ENCODE measurements around the gene TMEM129.

TMEM129 gene

DNA sequence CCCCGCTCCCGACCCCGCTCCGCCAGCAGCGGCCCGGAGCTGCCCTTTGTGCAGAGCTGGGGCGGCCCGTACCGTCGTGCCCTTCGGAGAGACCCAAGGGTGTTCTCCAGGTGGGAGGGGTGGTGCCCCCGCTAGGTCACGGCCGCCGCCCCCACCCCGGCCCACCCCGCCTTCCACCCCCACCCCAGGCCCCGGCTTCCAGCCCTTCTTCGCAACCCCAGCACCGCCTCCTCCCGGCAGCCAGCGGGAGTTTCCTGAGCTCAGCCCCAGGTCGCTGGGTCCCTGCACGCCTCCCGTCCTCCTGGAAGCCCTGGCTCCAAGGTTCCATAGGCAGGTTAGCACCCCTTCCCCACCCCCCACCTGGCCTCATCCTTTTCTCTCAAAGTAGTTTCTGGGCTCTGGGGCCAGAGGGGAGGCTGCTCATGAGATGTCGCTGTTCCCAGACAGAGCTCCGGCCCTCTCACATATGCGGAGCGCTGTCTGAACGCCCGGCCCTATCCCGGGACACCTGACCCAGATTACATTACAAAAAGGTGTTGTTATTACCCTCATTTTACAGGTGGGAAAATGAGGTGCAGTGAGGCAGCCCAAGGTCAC, 46.7 kb upstream of the TMEM129 start:
- TF ChIP-seq CTCF (IDR thresholded peaks at IDR 0.05), result no peak
- H3K27ac ChIP-seq, result no peak overlapping the region
- no peak overlapping the region for H3K4me3 ChIP-seq (ENCODE audit: low read depth in 1 of 2, low read length in 1 of 2)
- no peaks in the 10 kb centered on the region for H3K9me3 ChIP-seq
- no peaks in the 10 kb centered on the region for H3K4me1 ChIP-seq (ENCODE audit: control insufficient read depth in 1 of 2, insufficient read depth in 1 of 2, low read depth in 1 of 2, low read length in 1 of 2)
- H3K27me3 ChIP-seq, result peaks cover 100% of the 10 kb centered on the region
- H3K36me3 ChIP-seq, result no peaks in the 10 kb centered on the region

DNA sequence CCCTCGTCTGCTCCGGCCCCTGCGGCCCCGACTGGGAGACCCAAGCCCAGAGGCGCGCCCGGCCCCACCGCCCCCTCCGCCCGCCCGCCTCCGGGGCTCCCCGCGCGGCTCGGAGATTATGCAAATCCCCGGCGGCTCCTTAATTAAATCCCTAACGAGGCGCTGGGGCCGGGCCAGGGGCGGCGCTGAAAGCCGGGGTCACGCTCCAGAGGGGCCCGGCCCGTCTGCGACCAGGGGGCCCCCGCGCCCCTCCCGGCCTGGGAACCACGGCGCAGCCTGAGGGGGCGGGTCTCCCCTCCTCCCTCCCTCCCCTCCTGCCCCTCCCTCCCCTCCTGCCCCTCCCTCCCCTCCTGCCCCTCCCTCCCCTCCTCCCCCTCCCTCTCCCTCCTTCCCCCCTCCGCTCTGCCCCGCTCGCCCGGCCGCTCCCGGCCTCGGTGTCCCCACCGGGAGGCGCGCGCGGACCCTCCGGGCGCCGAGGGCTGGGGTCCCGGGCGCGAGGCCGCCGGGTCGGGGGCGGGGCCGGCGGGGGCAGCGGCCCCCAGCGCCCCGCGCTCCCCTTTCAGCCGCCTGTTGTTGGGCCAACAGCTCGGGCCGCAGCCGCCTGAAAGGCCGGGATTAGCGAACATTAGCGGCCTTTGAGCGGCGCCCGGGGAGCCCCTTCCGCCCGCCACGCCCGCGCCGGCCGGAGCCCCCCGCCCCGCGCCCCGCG, 46.1 kb upstream of the TMEM129 start:
- Histone ChIP-seq H3K27me3 (peaks cover 100% of the 10 kb centered on the region), H3K36me3 (no peaks in the 10 kb centered on the region), H3K4me3 (ENCODE audit: low read depth in 1 of 2, low read length in 1 of 2) (no peak overlapping the region), H3K27ac (no peak overlapping the region), H3K9me3 (no peaks in the 10 kb centered on the region), H3K4me1 (ENCODE audit: control insufficient read depth in 1 of 2, insufficient read depth in 1 of 2, low read depth in 1 of 2, low read length in 1 of 2) (no peaks in the 10 kb centered on the region)
- TF ChIP-seq CTCF (IDR thresholded peaks at IDR 0.05), result no peak

DNA sequence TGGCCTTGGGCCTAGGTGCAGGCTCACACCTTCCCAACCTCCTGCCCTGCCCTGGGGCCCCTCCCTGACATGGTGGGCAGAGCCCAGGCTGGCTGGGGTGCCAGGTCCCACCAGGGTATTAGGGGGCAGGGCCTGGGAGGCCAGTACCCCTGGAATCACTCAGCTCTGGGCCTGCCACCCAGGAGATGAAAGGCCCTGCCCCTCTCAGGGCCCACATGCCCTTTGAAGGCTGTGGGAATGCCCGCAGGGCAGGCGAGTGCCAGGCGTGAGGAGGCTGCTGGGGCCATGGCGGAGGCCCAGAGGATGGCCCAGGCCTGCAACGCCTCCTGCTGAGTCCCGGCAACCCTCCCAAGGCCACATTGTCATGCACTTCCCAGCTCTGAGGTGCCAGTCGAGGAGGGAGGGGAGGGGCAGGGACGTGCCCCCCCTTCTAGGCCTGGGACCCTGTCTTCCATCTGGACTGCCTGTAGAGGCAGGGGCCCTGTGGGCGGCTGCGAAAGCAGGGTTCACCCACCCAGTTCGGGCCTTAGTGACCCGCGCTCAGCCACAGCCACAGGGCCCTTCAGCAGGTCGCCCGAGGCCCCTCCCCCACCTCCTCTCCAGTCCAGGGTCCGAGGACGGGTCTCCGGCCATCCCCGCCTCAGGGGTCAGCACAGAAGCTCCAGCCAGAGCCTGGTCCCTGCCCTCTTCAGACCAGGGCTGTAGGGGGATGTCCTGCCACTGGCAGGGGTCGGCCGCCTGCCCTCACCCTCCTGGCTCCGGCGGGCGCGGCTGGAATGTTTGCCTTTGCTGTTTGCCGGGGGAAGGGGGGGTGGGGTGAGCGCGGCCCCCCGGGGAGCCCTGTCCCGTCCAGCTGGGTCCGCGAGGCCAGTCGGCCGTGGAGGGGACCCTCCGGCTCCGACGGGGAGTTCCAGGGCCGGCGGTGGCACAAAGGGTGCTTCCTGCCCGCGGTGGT, 45.3 kb upstream of the TMEM129 start:
- H3K4me1 ChIP-seq (ENCODE audit: control insufficient read depth in 1 of 2, insufficient read depth in 1 of 2, low read depth in 1 of 2, low read length in 1 of 2), result no peaks in the 10 kb centered on the region
- no peak overlapping the region for H3K4me3 ChIP-seq (ENCODE audit: low read depth in 1 of 2, low read length in 1 of 2)
- TF ChIP-seq CTCF (IDR thresholded peaks at IDR 0.05), result no peak
- H3K27me3 ChIP-seq, result peaks cover 98% of the 10 kb centered on the region
- H3K9me3 ChIP-seq, result no peaks in the 10 kb centered on the region
- no peak overlapping the region for H3K27ac ChIP-seq
- no peaks in the 10 kb centered on the region for H3K36me3 ChIP-seq

- Histone ChIP-seq H3K4me1 (ENCODE audit: control insufficient read depth in 1 of 2, insufficient read depth in 1 of 2, low read depth in 1 of 2, low read length in 1 of 2) (no peaks in the 10 kb centered on the region), H3K9me3 (no peaks in the 10 kb centered on the region), H3K4me3 (ENCODE audit: low read depth in 1 of 2, low read length in 1 of 2) (no peak overlapping the region), H3K27ac (no peak overlapping the region), H3K36me3 (no peaks in the 10 kb centered on the region), H3K27me3 (peaks cover 90% of the 10 kb centered on the region)
- no peak for TF ChIP-seq CTCF (IDR thresholded peaks at IDR 0.05)
Observed at GRCh38 chr4:1765409-1766072, 44.4 kb upstream of the TMEM129 start.

DNA sequence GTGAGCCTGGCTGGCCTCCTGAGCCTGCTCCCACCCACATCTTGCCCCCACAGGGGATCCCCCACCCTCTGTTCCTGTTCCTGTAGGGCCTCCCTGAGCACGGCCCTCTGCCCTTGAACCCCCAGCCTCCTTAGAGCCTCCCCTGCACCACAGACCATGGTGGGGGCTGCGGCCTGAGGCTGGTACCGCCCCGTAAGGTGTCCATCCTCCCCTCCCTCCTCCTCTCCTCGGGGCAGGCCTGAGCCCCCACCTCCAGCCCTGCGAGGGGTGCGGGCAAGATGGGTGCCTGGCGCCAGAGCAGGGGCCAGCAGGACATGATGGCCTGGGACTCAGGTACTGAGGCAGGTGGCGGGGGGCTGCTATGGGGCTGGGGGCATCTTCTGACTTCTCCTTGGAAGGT, 43.5 kb upstream of the TMEM129 start:
- no peak for TF ChIP-seq CTCF (IDR thresholded peaks at IDR 0.05)
- Histone ChIP-seq H3K9me3 (no peaks in the 10 kb centered on the region), H3K36me3 (no peaks in the 10 kb centered on the region), H3K4me3 (ENCODE audit: low read depth in 1 of 2, low read length in 1 of 2) (no peak overlapping the region), H3K27ac (no peak overlapping the region), H3K4me1 (ENCODE audit: control insufficient read depth in 1 of 2, insufficient read depth in 1 of 2, low read depth in 1 of 2, low read length in 1 of 2) (no peaks in the 10 kb centered on the region), H3K27me3 (peaks cover 81% of the 10 kb centered on the region)

Measured in neutrophil (primary cell).